Measurements from ENCODE around the gene CBR4.
"Not testable (repeated sequence)": the region's sequence is repeated elsewhere in the genome, so short reads cannot be mapped to it uniquely, and the experiment has no call there.

CBR4 gene

DNA sequence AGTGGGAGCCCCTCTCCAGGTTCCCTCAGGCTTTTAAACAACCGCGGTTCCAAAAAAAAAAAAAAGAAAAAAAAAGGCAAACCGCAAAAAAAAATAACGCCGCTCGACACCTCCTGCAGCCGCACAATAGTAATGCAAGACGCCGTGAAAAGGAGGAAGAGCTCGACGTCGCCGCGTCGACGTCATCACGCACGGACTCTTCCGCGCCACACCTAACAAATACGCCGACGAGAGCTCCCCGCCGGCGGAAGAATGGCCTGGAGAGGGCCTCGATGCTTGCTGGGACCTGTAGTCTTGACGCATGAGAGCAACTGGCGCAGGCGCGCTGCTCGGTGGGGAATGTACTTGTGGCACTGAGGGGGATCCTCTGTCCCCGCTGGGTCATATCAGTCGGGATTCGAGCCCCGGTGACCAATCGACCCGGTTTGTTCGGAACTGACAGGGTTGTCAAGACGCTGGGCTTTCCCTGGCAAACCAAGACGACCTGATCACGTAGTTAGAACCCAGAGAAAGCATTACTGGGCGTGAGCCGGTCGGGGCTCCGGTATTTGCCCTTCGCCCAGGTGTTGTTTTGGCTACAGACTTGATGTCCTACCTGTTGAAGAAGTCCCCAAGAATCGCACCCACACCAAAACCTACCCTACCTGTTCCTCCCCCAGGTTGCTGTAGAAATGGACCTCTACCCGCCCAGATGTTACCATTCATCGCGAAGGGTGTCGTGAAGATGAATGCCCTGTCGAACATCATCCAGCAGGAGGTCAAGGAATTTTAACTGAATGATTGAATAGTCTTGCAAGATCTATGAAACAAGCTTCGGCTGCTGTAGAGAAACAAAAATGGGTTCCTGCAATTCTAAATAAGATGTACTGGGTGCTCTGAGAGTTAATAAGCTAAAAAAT lies at the start of gene CBR4:
Gene CBR4, minus strand, starts transcription at position 131 of the 899 bp plus-strand sequence. CDS start 166 bp downstream, outside the sequence.
- peak; percentile 94 for DNase-seq (ENCODE audit: low read depth)

- DNase-seq (ENCODE audit: low read depth): no peak
These were observed 49.5 kb upstream of the CBR4 start for GRCh38 chr4:169059306-169060211.

- DNase-seq (ENCODE audit: low read depth): no peak
These were observed 48.3 kb upstream of the CBR4 start for GRCh38 chr4:169058312-169058711.

DNA sequence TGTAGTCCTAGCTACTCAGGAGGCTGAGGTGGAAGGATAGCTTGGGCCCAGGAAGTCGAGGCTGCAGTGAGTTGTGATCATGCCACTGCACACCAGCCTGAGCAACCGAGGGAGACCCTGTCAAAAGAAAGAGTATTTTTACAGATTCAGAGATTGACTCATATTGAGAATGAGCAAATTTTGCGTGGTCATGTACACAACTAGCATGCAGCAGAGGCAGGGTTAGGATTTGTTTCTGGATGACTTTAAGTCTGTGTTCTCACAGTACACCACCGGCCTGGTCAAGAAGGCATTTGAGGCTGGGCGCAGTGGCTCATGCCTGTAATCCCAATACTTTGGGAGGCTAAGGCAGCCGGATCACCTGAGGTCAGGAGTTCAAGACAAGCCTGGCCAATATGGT lies 44.8 kb upstream of the CBR4 start:
- DNase-seq (ENCODE audit: low read depth): no peak

- DNase-seq (ENCODE audit: low read depth): no peak
These were observed 42.5 kb upstream of the CBR4 start for GRCh38 chr4:169052594-169052945.

DNA sequence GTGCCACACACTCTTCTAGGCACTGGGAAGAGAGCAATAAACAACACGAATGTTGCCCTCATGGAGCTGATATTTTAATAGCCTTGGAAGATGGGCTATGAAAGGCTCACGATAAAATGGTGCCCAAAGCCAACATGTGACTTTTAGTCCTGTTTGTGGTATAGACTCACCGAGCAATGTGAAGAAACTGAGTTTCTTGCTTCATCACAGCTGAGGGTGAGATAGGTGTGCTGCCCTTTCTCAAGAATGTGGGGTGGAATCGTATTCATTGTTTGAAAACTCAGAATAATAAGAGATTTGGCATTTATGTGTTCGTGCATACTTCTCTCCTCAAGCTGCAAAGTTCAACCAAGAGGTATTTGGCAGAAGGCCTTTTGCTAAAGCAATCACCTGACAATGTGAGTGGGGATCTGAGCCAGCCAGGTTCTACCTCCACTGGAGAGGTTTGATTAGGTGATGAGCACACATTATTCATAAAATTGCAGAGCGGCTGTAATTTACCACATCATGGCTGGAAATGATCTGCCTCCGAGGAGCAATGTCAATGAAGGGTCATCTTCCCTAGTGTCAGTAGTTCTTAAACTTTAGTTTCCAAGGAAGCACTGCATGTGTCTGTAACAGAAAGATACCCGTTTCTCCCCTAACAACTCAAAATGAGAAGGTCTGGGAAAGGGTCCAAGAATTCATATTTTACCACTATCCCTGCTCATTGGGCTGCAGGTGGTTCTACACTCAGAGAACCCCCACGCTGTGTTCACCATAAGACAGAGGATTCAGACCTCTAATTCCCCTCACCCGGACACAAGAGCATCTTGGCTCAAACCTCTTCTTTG lies 41.9 kb upstream of the CBR4 start:
- DNase-seq (ENCODE audit: low read depth): no peak

GRCh38 chr4:169050881-169051760 lies 41.1 kb upstream of the CBR4 start:
- DNase-seq (ENCODE audit: low read depth): no peak

GRCh38 chr4:169050284-169050683 lies 40.2 kb upstream of the CBR4 start:
- no peak for DNase-seq (ENCODE audit: low read depth)

DNA sequence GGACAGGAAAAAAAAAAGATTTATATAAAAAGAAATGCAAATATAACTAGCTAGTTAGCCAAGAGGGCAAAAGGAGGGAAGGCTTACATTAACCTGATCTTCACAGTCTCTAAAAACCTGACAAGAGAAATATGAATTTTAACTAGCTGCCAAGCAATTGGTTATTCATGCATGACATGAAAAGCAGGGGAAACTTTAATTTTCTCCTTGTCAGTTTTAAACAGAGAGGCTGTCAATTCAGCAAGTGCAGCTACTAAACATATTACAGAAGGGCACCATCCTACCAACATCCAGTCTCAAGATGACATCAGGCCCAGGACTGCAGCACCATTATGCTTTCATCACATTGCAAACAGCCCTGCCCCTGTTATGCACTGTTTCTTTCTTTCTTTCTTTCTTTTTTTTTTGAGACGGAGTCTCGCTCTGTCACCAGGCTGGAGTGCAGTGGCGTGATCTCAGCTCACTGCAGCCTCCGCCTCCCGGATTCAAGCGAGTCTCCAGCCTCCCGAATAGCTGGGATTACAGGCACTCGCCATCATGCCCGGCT lies 38.9 kb upstream of the CBR4 start:
- DNase-seq (ENCODE audit: low read depth): no peak

GRCh38 chr4:169047956-169048355 lies 37.9 kb upstream of the CBR4 start:
- DNase-seq (ENCODE audit: low read depth): no peak

GRCh38 chr4:169045862-169046584 lies 36.0 kb upstream of the CBR4 start:
- no peak for DNase-seq (ENCODE audit: low read depth)

DNA sequence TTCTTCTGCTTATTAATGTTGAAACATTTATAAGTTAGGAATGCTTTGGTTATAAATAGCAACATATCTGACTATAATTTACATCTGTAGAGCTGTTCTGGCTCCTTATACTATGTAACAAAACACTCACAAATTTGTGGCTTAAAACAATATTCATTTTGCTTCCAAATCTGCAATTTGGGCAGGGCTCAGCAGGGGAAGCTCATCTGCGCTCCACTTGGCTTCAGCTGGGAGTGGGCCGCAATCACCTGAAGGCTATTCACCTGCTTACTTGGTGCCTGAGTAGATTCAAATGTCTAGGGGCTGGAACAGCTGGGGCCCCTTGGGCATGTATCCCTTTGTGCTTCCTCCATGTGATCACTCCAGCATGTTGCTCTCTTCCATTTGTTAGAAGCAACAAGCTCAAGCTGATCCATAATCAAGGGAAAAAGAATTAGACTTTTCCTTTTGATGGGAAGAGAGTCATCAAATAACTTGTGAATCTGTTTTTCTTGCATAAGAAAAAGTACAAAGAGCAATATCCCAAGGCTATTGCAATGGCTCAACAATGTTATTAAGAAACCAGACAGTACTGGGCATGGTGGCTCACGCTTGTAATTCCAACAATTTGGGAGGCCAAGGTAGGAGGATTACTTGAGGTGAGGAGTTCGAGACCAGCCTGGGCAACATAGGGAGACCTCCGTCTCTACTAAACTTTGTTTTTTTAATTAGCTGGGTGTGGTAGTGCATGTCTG lies 34.8 kb upstream of the CBR4 start:
- no peak for DNase-seq (ENCODE audit: low read depth)

- DNase-seq (ENCODE audit: low read depth): no peak
These were observed 32.6 kb upstream of the CBR4 start for GRCh38 chr4:169042608-169043007.

- no peak for DNase-seq (ENCODE audit: low read depth)
These were observed 30.7 kb upstream of the CBR4 start for GRCh38 chr4:169040559-169041261.

GRCh38 chr4:169039251-169039954 lies 29.3 kb upstream of the CBR4 start:
- no peak for DNase-seq (ENCODE audit: low read depth)

- DNase-seq (ENCODE audit: low read depth): no peak
These were observed 27.5 kb upstream of the CBR4 start for GRCh38 chr4:169037506-169037905.

DNA sequence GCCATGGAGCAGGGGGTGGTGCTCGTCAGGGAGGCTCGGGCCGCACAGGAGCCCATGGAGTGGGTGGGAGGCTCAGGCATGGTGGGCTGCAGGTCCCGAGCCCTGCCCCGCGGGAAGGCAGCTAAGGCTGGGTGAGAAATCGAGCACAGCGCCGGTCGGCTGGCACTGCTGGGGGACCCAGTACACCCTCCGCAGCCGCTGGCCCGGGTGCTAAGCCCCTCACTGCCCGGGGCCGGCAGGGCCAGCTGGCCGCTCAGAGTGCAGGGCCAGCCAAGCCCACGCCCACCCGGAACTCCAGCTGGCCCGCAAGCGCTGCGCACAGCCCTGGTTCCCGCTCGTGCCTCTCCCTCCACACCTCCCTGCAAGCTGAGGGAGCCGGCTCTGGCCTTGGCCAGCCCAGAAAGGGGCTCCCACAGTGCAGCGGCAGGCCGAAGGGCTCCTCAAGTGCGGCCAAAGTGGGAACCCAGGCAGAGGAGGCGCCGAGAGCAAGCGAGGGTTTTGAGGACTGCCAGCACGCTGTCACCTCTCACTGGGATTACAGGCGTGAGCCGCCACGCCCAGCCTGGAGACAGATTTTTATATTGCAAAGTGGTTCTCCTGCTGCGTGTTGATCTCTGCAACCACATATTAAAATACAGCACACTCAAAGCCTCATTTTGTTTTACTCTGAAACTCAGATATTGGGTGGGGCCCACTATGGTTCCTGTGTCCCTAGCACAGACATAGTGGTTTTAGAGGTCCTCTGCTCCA lies 26.0 kb upstream of the CBR4 start:
- not testable (repeated sequence) for DNase-seq (ENCODE audit: low read depth)
